PC-3 (cell line): Measurements from ENCODE around the gene ROCK2. TPM values are rescaled to one million over a fixed set of nuclear protein-coding genes. Genes with fewer than 3 reads are reported as not detected.

ENCODE experiments used
- ATAC-seq: fragments of 200-7000 bp; cut with Tn5 transposase; 2 replicates; pipeline ENCODE4 v1.9.1; 2020; ENCODE audit warnings: mild to moderate bottlenecking, moderate library complexity
- BruUV-seq: library from RNA; stranded (reverse); fragments of 400-500 nt; replicated peaks from 2 replicates; lab custom pipeline; 2021; lab: Mats Ljungman, UMichigan
- CTCF ChIA-PET: fragments of 300-600 bp; sonication (Branson Sonifier 250); formaldehyde crosslinking; loops from one replicate; lab custom pipeline; 2022; ENCODE audit warnings: antibody characterized with exemption; lab: Charles Lee
- POLR2A ChIA-PET: fragments of 300-600 bp; sonication (Branson Sonifier 250); formaldehyde crosslinking; loops from one replicate; lab custom pipeline; 2022; ENCODE audit warnings: antibody characterized with exemption; ENCODE audit not compliant: unreplicated experiment; lab: Charles Lee
- DNase-seq: peaks from one replicate; pipeline ENCODE4 v3.0.0-alpha.2; 2015
- H2AFZ ChIP-seq: fragments of 300-600 bp; sonication (generic); 2 replicates; pipeline ENCODE4 v1.6.0; 2016; ENCODE audit warnings: antibody characterized with exemption, low read length
- H3F3A ChIP-seq: fragments of 300-600 bp; sonication (generic); one replicate; pipeline ENCODE4 v1.6.0; 2017; ENCODE audit warnings: antibody characterized with exemption, low read length, control low read depth, mild to moderate bottlenecking; ENCODE audit not compliant: unreplicated experiment
- H3K27ac ChIP-seq: fragments of 300-600 bp; sonication (generic); 2 replicates; pipeline ENCODE4 v1.5.1; 2016; ENCODE audit warnings: mild to moderate bottlenecking, low read length
- H3K27me3 ChIP-seq: fragments of 300-600 bp; sonication (generic); 2 replicates; pipeline ENCODE4 v1.6.1; 2016; ENCODE audit warnings: low read length, mixed read lengths
- H3K36me3 ChIP-seq: fragments of 300-600 bp; sonication (generic); 2 replicates; pipeline ENCODE4 v1.6.1; 2016; ENCODE audit warnings: low read depth, mixed run types, low read length, mixed read lengths
- H3K4me1 ChIP-seq: fragments of 300-600 bp; sonication (generic); 2 replicates; pipeline ENCODE4 v1.5.1; 2016; ENCODE audit warnings: low read length; ENCODE audit not compliant: insufficient read depth
- H3K4me2 ChIP-seq: fragments of 300-600 bp; sonication (generic); 2 replicates; pipeline ENCODE4 v1.6.0; 2016; ENCODE audit warnings: low read length
- H3K4me3 ChIP-seq: fragments of 300-600 bp; sonication (generic); 2 replicates; pipeline ENCODE4 v1.5.1; 2016; ENCODE audit warnings: mild to moderate bottlenecking, low read length, mixed read lengths
- H3K79me2 ChIP-seq: fragments of 300-600 bp; sonication (generic); 2 replicates; pipeline ENCODE4 v1.6.1; 2017; ENCODE audit warnings: low read length, mixed read lengths
- H3K9ac ChIP-seq: fragments of 300-600 bp; sonication (generic); 2 replicates; pipeline ENCODE4 v1.6.0; 2016; ENCODE audit warnings: mild to moderate bottlenecking, low read length
- H3K9me2 ChIP-seq: fragments of 300-600 bp; sonication (generic); replicated peaks from 2 replicates; pipeline ENCODE4 v1.6.1; 2016; ENCODE audit warnings: mixed run types, low read length, mixed read lengths
- H3K9me3 ChIP-seq: fragments of 300-600 bp; sonication (generic); 2 replicates; pipeline ENCODE4 v1.6.1; 2016; ENCODE audit warnings: low read length, mixed read lengths
- H4K20me1 ChIP-seq: fragments of 300-600 bp; sonication (generic); 2 replicates; pipeline ENCODE4 v1.6.1; 2016; ENCODE audit warnings: low read length, mixed read lengths
- CTCF ChIP-seq: fragments of 300-600 bp; sonication (generic); conservative IDR thresholded peaks from 2 replicates; pipeline ENCODE4 v1.5.1; 2017; ENCODE audit warnings: antibody characterized with exemption, low read depth, mild to moderate bottlenecking, low read length
- EZH2 ChIP-seq: fragments of 300-600 bp; sonication (generic); IDR thresholded peaks from one replicate; pipeline ENCODE4 v1.6.1; 2017; ENCODE audit warnings: antibody characterized with exemption, mild to moderate bottlenecking, low read length; ENCODE audit not compliant: unreplicated experiment
- EZH2phosphoT487 ChIP-seq: fragments of 300-600 bp; sonication (generic); IDR thresholded peaks from 2 replicates; pipeline ENCODE4 v1.6.1; 2018; ENCODE audit warnings: mild to moderate bottlenecking, antibody characterized with exemption, low read length, borderline replicate concordance
- intact Hi-C: fragments of 100-400 bp; cut with micrococcal nuclease; formaldehyde crosslinking; loops from 2 replicates; pipeline ENCODE4 v1.9.0; 2023
- total RNA-seq: library from RNA; depleted of rRNA; stranded (reverse); fragments of >200 nt; gene quantifications from 2 replicates; pipeline ENCODE4 v1.2.3, GENCODE V29; 2014

Gene ROCK2
- total RNA-seq, 1 experiment from 2014 or later = 35.3 TPM

- peaks cover 48% of the 10 kb centered on the region for H3K36me3 ChIP-seq
- no peaks in the 10 kb centered on the region for H3K4me1 ChIP-seq
- intact Hi-C loops = no loop called here
- H3K9me3 ChIP-seq = no peaks in the 10 kb centered on the region
- no peaks in the 10 kb centered on the region for H3K27me3 ChIP-seq
- ATAC-seq (no peak), DNase-seq (no peak)
- ChIA-PET CTCF (no interaction called here), POLR2A (interaction anchor here (0.7 kb wide), 1 partner anchor 14 kb away, joined by 3 read pairs; no protein-coding TSS in a partner anchor)
- no peak overlapping the region for H3K9ac ChIP-seq
- H3K79me2 ChIP-seq = no peaks in the 10 kb centered on the region
- H3F3A ChIP-seq = no peaks in the 10 kb centered on the region
- BruUV-seq = TSS peak; percentile 46
- H3K27ac ChIP-seq = no peak overlapping the region
- H4K20me1 ChIP-seq = no peaks in the 10 kb centered on the region
- TF ChIP-seq EZH2 (no peak), EZH2phosphoT487 (no peak), CTCF (no peak)
- no peaks in the 10 kb centered on the region for H3K9me2 ChIP-seq
- no peak overlapping the region for H2AFZ ChIP-seq
- H3K4me3 ChIP-seq = no peak overlapping the region
- H3K4me2 ChIP-seq = no peak overlapping the region
Measured at GRCh38 chr2:11214770-11215169, 129.7 kb downstream of the ROCK2 start.

- intact Hi-C loops = no loop called here
- H3K9me3 ChIP-seq = no peaks in the 10 kb centered on the region
- no peak overlapping the region for H3K9ac ChIP-seq
- H3K36me3 ChIP-seq = peaks cover 53% of the 10 kb centered on the region
- TF ChIP-seq CTCF = no peak
- TF ChIP-seq EZH2phosphoT487 = no peak
- TF ChIP-seq EZH2 = no peak
- H3K27me3 ChIP-seq = no peaks in the 10 kb centered on the region
- no peak overlapping the region for H2AFZ ChIP-seq
- ChIA-PET CTCF (no interaction called here), POLR2A (no interaction called here)
- no TSS peak for BruUV-seq
- no peak overlapping the region for H3K4me2 ChIP-seq
- ATAC-seq = no peak
- no peaks in the 10 kb centered on the region for H3K79me2 ChIP-seq
- no peaks in the 10 kb centered on the region for H3K9me2 ChIP-seq
- H3K27ac ChIP-seq = no peak overlapping the region
- DNase-seq = no peak
- no peaks in the 10 kb centered on the region for H3K4me1 ChIP-seq
- no peaks in the 10 kb centered on the region for H4K20me1 ChIP-seq
- H3F3A ChIP-seq = no peaks in the 10 kb centered on the region
- H3K4me3 ChIP-seq = no peak overlapping the region
Measured at GRCh38 chr2:11213975-11214374, 130.5 kb downstream of the ROCK2 start.

- intact Hi-C loops = no loop called here
- Histone ChIP-seq H3K27me3 (no peaks in the 10 kb centered on the region), H2AFZ (no peak overlapping the region), H3F3A (no peaks in the 10 kb centered on the region), H3K9me2 (no peaks in the 10 kb centered on the region), H4K20me1 (no peaks in the 10 kb centered on the region), H3K9ac (no peak overlapping the region), H3K27ac (no peak overlapping the region), H3K79me2 (no peaks in the 10 kb centered on the region), H3K9me3 (no peaks in the 10 kb centered on the region), H3K4me3 (no peak overlapping the region), H3K4me1 (no peaks in the 10 kb centered on the region), H3K36me3 (peaks cover 53% of the 10 kb centered on the region), H3K4me2 (no peak overlapping the region)
- BruUV-seq = no TSS peak
- CTCF ChIA-PET = no interaction called here
- no peak for ATAC-seq
- DNase-seq = peak; percentile 28
- POLR2A ChIA-PET = no interaction called here
- no peak for TF ChIP-seq EZH2
- no peak for TF ChIP-seq CTCF
- TF ChIP-seq EZH2phosphoT487 = no peak
Measured at GRCh38 chr2:11213090-11213638, 131.3 kb downstream of the ROCK2 start.
